ENCODE measurements around the gene KCNAB1.
"Not testable (repeated sequence)": the region's sequence is repeated elsewhere in the genome, so short reads cannot be mapped to it uniquely, and the experiment has no call there.

DNA sequence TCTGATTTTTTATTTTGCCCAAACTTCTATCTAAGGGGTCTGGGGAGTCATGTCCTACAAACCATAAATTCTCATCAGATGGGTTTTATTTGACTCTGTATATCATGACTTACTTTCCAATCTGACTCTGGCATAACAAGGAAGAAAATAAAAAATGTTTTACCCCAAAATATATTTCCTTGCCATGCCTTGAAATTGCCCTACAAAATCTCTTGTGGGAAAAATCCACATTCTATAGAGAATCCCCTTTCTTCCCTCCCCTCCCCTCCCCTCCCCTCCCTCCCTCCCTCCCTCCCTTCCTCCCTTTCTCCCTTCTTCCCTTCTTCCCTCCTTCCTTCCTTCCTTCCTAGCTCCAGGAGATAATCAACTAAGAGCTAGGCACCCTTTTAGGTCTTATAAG, 110.8 kb downstream of the KCNAB1 start:
- not testable (repeated sequence) for TF ChIP-seq CTCF (IDR thresholded peaks at IDR 0.05; ENCODE audit: low read length); EZH2 (IDR thresholded peaks at IDR 0.05; ENCODE audit: borderline replicate concordance, low read length)
